WTC11 (cell line): ENCODE data around the gene RAPGEF1. TPM values are rescaled to one million over a fixed set of nuclear protein-coding genes. Genes with fewer than 3 reads are reported as not detected.

ENCODE experiments used
- ATAC-seq: fragments of 200-7000 bp; cut with Tn5 transposase; 2 replicates; pipeline ENCODE4 v1.10.0; 2021; ENCODE audit warnings: mild to moderate bottlenecking, moderate library complexity
- CTCF ChIA-PET: fragments of 300-600 bp; sonication (Branson Sonifier 250); formaldehyde crosslinking; loops from one replicate; lab custom pipeline; 2021; ENCODE audit warnings: antibody characterized with exemption; lab: Charles Lee
- POLR2A ChIA-PET: fragments of 350-600 bp; sonication (Branson Sonifier 250); formaldehyde crosslinking; loops from one replicate; lab custom pipeline; 2021; ENCODE audit warnings: antibody characterized with exemption; lab: Charles Lee
- DNase-seq: peaks from one replicate; pipeline ENCODE4 v3.0.0; 2021; ENCODE audit warnings: low spot score
- H3K27ac Mint-ChIP-seq: 2 replicates; pipeline ENCODE4 v1.8.0; 2021; ENCODE audit warnings: mixed read lengths
- H3K27me3 Mint-ChIP-seq: 2 replicates; pipeline ENCODE4 v1.8.0; 2021; ENCODE audit warnings: low read depth, mild to moderate bottlenecking, moderate library complexity, mixed read lengths
- H3K36me3 Mint-ChIP-seq: 2 replicates; pipeline ENCODE4 v1.8.0; 2021; ENCODE audit warnings: mixed read lengths
- H3K4me1 Mint-ChIP-seq: 2 replicates; pipeline ENCODE4 v1.8.0; 2022; ENCODE audit warnings: mixed read lengths
- H3K4me3 Mint-ChIP-seq: 2 replicates; pipeline ENCODE4 v1.8.0; 2021; ENCODE audit warnings: mild to moderate bottlenecking, moderate library complexity, mixed read lengths
- H3K9me3 Mint-ChIP-seq: 2 replicates; pipeline ENCODE4 v1.8.0; 2021; ENCODE audit warnings: mixed read lengths
- CREB1 ChIP-seq: sonication (generic); formaldehyde crosslinking; IDR thresholded peaks from 2 replicates; pipeline ENCODE4 v1.8.0; 2023; ENCODE audit warnings: mild to moderate bottlenecking, missing genetic modification reagents
- MYBL2 ChIP-seq: sonication (generic); formaldehyde crosslinking; IDR thresholded peaks from 2 replicates; pipeline ENCODE4 v1.8.1; 2023; ENCODE audit warnings: mild to moderate bottlenecking, moderate library complexity, missing genetic modification reagents
- NR1H2 ChIP-seq: sonication (generic); formaldehyde crosslinking; IDR thresholded peaks from 2 replicates; pipeline ENCODE4 v1.9.0; 2021; ENCODE audit warnings: mild to moderate bottlenecking, moderate library complexity, missing genetic modification reagents
- PRRX2 ChIP-seq: fragments of 250-450 bp; sonication (Bioruptor Pico); IDR thresholded peaks from 2 replicates; pipeline ENCODE4 v1.8.0; 2021; ENCODE audit warnings: mild to moderate bottlenecking
- SMAD4 ChIP-seq: sonication (generic); formaldehyde crosslinking; IDR thresholded peaks from 2 replicates; pipeline ENCODE4 v1.8.0; 2022; ENCODE audit warnings: mild to moderate bottlenecking, missing genetic modification reagents
- ZNF232 ChIP-seq: sonication (generic); formaldehyde crosslinking; IDR thresholded peaks from 2 replicates; pipeline ENCODE4 v1.8.0; 2022; ENCODE audit warnings: mild to moderate bottlenecking, missing genetic modification reagents
- total RNA-seq: library from RNA; stranded (reverse); gene quantifications from 3 replicates; pipeline ENCODE4 v1.2.3, GENCODE V29; 2021
- TF ChIP-seq, protein P1 (sequence below): sonication (generic); formaldehyde crosslinking; IDR thresholded peaks from 2 replicates; pipeline ENCODE4 v1.8.1; 2022; ENCODE audit warnings: missing genetic modification reagents, borderline replicate concordance
- TF ChIP-seq, protein P2 (sequence below): fragments of 250-450 bp; sonication (Bioruptor Pico); IDR thresholded peaks from 2 replicates; pipeline ENCODE4 v2.1.2; 2022; ENCODE audit warnings: mild to moderate bottlenecking, moderate library complexity
- TF ChIP-seq, protein P3 (sequence below): sonication (generic); formaldehyde crosslinking; IDR thresholded peaks from 2 replicates; pipeline ENCODE4 v1.8.0; 2022; ENCODE audit warnings: mild to moderate bottlenecking, missing genetic modification reagents
- TF ChIP-seq, protein P4 (sequence below): sonication (generic); formaldehyde crosslinking; IDR thresholded peaks from 2 replicates; pipeline ENCODE4 v1.8.1; 2022; ENCODE audit warnings: mild to moderate bottlenecking, missing genetic modification reagents, moderate library complexity, borderline replicate concordance
- TF ChIP-seq, protein P5 (sequence below): sonication (generic); formaldehyde crosslinking; IDR thresholded peaks from 2 replicates; pipeline ENCODE4 v1.8.1; 2022; ENCODE audit warnings: mild to moderate bottlenecking, moderate library complexity, missing genetic modification reagents
- TF ChIP-seq, protein P6 (sequence below): sonication (generic); formaldehyde crosslinking; IDR thresholded peaks from 2 replicates; pipeline ENCODE4 v1.8.1; 2023; ENCODE audit warnings: mild to moderate bottlenecking, missing genetic modification reagents
- TF ChIP-seq, protein P7 (sequence below): sonication (generic); formaldehyde crosslinking; IDR thresholded peaks from 2 replicates; pipeline ENCODE4 v1.8.1; 2023; ENCODE audit warnings: mild to moderate bottlenecking, missing genetic modification reagents, moderate library complexity
- TF ChIP-seq, protein P8 (sequence below): fragments of 250-450 bp; sonication (Bioruptor Pico); conservative IDR thresholded peaks from 2 replicates; pipeline ENCODE4 v1.9.0; 2021; ENCODE audit warnings: mild to moderate bottlenecking

RAPGEF1 gene
- total RNA-seq, 1 experiment from 2014 or later, result 66.2 TPM

DNA sequence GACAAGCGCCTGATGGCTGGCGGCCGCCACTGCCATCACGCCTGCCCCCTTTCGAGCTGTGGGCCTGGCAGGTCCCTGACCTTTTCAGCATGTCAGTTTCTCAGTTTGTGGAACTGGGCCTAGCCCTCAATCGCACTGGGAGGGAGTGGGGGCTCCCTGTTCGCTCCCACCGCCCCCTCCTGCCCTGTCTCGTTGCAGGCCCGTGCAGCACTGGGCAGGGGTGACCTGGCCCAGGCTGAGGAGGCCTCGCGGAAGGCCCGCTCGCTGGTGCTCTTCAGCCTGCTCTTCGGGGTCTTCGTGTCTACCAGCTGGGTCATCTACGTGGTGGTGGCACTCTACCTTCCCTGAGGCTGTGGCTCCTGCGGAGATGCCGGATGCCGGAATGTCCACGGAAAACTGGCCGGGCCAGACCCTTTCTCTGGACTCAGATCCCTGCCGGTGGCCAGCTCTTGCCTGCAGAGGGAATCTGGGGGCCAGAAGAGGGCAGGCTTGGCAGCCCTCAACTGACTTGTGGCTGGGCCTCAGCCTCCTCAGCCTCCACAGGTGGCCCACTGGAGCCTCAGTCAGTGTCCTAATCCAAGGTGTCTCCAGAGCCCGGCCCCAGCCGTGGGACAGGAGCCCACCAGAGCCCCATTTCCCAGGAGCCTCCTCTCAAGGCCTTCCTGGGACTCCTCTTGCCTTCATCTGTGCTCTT lies 181.9 kb downstream of the RAPGEF1 start (continued):
- TF ChIP-seq, protein P1, sequence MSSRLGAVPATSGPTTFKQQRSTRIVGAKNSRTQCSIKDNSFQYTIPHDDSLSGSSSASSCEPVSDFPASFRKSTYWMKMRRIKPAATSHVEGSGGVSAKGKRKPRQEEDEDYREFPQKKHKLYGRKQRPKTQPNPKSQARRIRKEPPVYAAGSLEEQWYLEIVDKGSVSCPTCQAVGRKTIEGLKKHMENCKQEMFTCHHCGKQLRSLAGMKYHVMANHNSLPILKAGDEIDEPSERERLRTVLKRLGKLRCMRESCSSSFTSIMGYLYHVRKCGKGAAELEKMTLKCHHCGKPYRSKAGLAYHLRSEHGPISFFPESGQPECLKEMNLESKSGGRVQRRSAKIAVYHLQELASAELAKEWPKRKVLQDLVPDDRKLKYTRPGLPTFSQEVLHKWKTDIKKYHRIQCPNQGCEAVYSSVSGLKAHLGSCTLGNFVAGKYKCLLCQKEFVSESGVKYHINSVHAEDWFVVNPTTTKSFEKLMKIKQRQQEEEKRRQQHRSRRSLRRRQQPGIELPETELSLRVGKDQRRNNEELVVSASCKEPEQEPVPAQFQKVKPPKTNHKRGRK (CRISPR knock-in tag), result no peak
- TF ChIP-seq, protein P2, sequence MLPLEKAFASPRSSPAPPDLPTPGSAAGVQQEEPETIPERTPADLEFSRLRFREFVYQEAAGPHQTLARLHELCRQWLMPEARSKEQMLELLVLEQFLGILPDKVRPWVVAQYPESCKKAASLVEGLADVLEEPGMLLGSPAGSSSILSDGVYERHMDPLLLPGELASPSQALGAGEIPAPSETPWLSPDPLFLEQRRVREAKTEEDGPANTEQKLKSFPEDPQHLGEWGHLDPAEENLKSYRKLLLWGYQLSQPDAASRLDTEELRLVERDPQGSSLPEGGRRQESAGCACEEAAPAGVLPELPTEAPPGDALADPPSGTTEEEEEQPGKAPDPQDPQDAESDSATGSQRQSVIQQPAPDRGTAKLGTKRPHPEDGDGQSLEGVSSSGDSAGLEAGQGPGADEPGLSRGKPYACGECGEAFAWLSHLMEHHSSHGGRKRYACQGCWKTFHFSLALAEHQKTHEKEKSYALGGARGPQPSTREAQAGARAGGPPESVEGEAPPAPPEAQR (CRISPR knock-in tag), result no peak
- TF ChIP-seq, protein P3, sequence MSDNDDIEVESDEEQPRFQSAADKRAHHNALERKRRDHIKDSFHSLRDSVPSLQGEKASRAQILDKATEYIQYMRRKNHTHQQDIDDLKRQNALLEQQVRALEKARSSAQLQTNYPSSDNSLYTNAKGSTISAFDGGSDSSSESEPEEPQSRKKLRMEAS (CRISPR knock-in tag), result no peak
- TF ChIP-seq, protein P4, sequence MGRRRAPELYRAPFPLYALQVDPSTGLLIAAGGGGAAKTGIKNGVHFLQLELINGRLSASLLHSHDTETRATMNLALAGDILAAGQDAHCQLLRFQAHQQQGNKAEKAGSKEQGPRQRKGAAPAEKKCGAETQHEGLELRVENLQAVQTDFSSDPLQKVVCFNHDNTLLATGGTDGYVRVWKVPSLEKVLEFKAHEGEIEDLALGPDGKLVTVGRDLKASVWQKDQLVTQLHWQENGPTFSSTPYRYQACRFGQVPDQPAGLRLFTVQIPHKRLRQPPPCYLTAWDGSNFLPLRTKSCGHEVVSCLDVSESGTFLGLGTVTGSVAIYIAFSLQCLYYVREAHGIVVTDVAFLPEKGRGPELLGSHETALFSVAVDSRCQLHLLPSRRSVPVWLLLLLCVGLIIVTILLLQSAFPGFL (CRISPR knock-in tag), result no peak

DNA sequence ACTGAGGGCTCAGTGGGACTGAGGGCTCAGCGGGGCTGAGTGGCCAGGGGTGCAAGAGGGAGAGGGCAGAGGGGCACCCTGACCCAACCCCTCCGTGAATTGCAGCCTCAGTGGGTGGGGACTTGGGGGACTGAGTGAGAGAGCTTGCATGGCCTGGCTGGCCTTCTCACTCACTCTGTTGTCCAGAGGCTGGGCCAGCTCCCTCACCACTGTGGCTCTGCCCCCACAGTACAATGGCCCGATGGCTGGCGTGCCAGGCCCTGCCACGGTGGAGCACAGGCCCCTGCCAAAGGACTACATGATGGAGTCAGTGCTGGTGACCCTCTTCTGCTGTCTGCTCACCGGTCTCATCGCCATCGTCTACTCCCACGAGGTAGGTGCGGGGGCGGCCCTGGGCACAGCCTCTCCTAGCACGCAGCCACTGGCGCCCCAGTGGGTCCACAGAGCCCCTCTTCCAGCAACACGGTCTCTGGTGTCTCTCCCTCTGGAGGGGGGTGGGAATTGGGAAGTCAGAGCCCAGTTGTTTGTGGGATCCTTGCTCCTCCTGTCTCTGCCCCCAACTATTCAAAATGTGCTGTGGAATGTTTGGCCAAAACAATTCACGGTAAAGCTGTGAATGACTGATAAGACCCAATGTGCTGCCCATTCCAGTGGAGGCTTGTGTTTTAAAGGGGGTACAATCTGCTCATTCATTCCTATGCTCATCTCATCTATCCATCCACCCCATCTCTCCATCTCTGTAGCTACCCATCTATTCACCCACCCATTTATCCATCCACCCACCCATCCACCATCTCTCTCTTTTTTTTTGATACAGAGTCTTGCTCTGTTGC lies 183.8 kb downstream of the RAPGEF1 start:
- no peak for TF ChIP-seq ZNF232 (CRISPR knock-in tag)
- TF ChIP-seq, protein P5, sequence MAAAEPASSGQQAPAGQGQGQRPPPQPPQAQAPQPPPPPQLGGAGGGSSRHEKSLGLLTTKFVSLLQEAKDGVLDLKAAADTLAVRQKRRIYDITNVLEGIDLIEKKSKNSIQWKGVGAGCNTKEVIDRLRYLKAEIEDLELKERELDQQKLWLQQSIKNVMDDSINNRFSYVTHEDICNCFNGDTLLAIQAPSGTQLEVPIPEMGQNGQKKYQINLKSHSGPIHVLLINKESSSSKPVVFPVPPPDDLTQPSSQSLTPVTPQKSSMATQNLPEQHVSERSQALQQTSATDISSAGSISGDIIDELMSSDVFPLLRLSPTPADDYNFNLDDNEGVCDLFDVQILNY (CRISPR knock-in tag), result no peak
- TF ChIP-seq MYBL2 (CRISPR knock-in tag), result no peak
- TF ChIP-seq, protein P6, sequence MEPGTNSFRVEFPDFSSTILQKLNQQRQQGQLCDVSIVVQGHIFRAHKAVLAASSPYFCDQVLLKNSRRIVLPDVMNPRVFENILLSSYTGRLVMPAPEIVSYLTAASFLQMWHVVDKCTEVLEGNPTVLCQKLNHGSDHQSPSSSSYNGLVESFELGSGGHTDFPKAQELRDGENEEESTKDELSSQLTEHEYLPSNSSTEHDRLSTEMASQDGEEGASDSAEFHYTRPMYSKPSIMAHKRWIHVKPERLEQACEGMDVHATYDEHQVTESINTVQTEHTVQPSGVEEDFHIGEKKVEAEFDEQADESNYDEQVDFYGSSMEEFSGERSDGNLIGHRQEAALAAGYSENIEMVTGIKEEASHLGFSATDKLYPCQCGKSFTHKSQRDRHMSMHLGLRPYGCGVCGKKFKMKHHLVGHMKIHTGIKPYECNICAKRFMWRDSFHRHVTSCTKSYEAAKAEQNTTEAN (CRISPR knock-in tag), result no peak
- TF ChIP-seq, protein P7, sequence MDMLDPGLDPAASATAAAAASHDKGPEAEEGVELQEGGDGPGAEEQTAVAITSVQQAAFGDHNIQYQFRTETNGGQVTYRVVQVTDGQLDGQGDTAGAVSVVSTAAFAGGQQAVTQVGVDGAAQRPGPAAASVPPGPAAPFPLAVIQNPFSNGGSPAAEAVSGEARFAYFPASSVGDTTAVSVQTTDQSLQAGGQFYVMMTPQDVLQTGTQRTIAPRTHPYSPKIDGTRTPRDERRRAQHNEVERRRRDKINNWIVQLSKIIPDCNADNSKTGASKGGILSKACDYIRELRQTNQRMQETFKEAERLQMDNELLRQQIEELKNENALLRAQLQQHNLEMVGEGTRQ (CRISPR knock-in tag), result no peak
- TF ChIP-seq NR1H2, result no peak
- TF ChIP-seq SMAD4, result no peak
- TF ChIP-seq, protein P8, sequence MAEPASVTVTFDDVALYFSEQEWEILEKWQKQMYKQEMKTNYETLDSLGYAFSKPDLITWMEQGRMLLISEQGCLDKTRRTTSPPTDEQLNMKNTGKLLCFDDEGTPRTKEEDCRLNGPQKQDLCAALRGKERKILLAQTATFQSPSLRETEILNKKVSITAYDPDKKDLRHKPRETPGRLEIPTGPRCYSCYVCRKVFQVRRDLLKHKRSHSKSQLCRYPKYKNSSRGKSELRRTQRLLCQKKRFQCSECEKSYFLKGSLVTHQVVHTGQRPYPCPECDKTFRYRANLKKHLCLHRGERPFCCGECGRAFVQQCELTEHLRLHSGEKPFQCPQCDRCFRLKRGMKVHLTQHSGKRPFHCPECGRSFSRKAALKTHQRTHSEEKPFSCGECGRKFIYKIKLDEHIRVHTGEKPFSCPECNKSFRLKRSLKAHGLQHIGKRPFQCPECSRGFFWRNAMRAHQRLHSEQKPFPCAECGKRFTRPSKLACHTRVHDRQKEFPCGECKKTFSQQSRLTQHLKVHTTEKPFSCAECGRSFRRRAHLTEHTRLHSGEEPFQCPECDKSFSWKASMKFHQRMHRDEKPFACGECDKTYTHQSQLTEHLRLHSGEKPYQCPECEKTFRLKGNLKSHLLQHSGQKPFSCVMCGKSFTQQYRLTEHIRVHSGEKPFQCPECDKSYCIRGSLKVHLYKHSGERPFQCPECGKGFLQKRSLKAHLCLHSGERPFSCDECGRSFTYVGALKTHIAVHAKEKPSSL (CRISPR knock-in tag), result no peak
- no peak for TF ChIP-seq PRRX2
- no peak for TF ChIP-seq CREB1 (CRISPR knock-in tag)
- POLR2A ChIA-PET, result interaction anchor here (0.5 to 1.5 kb wide), 2 partner anchors 10 to 173 kb away, joined by 3 to 4 read pairs; no protein-coding TSS in a partner anchor
- ATAC-seq (no peak), DNase-seq (no peak)
- H3K4me3 Mint-ChIP-seq, result peak overlapping the region; percentile 20
- CTCF ChIA-PET, result no interaction called here
- peaks cover 2% of the 10 kb centered on the region; the same call in 1 of the 2 replicates for H3K36me3 Mint-ChIP-seq
- H3K9me3 Mint-ChIP-seq, result peaks cover 18% of the 10 kb centered on the region
- peaks cover 55% of the 10 kb centered on the region for H3K27me3 Mint-ChIP-seq
- no peak overlapping the region for H3K27ac Mint-ChIP-seq
- peaks cover 3% of the 10 kb centered on the region; the same call in 1 of the 2 replicates for H3K4me1 Mint-ChIP-seq
